ES-I3 (cell line): ENCODE measurements around the gene NET1.

Source experiments
- H3K36me3 ChIP-seq: 2 replicates; pipeline ENCODE4 v1.6.1; 2013; ENCODE audit warnings: mild to moderate bottlenecking, low read length, control low read depth, moderate library complexity; ENCODE audit not compliant: insufficient read depth
- H3K4me1 ChIP-seq: 2 replicates; pipeline ENCODE4 v1.6.1; 2013; ENCODE audit warnings: mild to moderate bottlenecking, control low read depth, low read length; ENCODE audit not compliant: insufficient read depth
- H3K9ac ChIP-seq: 2 replicates; pipeline ENCODE4 v1.6.1; 2013; ENCODE audit warnings: low read depth, mild to moderate bottlenecking, low read length, moderate library complexity
- H3K9me3 ChIP-seq: 2 replicates; pipeline ENCODE4 v1.6.1; 2013; ENCODE audit warnings: mild to moderate bottlenecking, low read length, moderate library complexity; ENCODE audit not compliant: control insufficient read depth, insufficient read depth

NET1 gene

DNA sequence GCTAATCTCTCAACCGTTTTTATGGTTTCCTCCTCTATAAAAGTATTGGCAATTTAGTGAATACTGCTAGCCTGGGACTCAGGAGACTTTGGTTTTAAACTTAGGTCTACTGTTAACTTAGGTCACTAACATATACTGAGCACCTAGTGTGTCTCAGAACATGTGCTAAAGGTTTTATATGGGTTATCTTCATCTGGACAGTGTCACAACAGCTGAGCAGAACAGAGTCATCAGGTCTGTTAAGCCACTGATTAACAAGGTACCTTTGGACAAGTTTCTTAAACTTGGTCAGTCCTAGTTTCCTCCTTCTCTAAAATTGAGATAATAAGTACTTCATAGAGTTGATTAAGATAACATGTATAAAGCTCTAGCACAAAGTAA lies 30.6 kb downstream of the NET1 start:
- no peak overlapping the region for H3K9ac ChIP-seq
- H3K9me3 ChIP-seq, result no peaks in the 10 kb centered on the region
- H3K4me1 ChIP-seq, result 0 out of 2 replicates have a peak, but pooled peaks cover 3% of the 10 kb centered on the region
- H3K36me3 ChIP-seq, result no peaks in the 10 kb centered on the region; the same call in 1 of the 2 replicates

DNA sequence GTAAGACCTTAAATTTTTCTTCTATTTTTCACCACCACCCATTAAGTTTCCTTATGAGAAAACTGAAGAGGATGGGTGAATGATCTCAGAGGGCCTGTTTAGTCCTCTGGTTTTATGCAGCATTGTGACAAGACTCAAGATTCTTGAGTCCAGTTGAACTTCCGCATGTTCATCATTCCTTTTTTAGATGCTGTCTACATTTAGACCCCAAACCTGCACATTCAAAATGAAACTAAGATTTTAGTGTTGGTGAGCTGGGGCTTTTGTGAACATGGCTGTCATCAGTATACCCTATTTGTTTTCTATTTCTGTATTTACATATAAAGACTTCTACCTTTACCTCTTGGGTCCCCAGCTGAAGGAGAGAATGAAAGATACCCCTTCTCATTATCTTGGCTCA lies 31.1 kb downstream of the NET1 start:
- no peak overlapping the region for H3K9ac ChIP-seq
- H3K9me3 ChIP-seq, result no peaks in the 10 kb centered on the region
- H3K4me1 ChIP-seq, result 0 out of 2 replicates have a peak, but pooled peaks cover 3% of the 10 kb centered on the region
- no peaks in the 10 kb centered on the region; the same call in 1 of the 2 replicates for H3K36me3 ChIP-seq

DNA sequence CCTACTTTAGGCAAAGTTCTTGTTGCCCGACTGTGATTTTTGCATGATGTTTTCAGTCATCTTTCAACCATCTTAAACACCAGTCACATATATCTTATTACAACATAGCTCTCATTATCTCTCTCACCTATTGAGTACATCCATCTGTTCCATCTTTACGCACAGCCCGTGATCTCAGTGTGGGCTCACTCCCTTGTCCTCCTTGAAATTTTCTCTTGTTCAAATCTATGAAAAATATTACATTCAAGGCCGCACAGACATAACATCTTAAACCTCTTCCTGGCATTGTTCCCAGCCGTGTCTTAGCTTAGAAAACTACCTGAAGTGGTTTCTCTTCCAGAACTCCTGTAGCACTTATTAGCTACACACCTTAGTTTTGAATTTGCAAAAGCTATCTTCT lies 32.6 kb downstream of the NET1 start:
- Histone ChIP-seq H3K36me3 (no peaks in the 10 kb centered on the region; the same call in 1 of the 2 replicates), H3K4me1 (peaks cover 7% of the 10 kb centered on the region; the same call in 1 of the 2 replicates), H3K9me3 (no peaks in the 10 kb centered on the region), H3K9ac (no peak overlapping the region)

DNA sequence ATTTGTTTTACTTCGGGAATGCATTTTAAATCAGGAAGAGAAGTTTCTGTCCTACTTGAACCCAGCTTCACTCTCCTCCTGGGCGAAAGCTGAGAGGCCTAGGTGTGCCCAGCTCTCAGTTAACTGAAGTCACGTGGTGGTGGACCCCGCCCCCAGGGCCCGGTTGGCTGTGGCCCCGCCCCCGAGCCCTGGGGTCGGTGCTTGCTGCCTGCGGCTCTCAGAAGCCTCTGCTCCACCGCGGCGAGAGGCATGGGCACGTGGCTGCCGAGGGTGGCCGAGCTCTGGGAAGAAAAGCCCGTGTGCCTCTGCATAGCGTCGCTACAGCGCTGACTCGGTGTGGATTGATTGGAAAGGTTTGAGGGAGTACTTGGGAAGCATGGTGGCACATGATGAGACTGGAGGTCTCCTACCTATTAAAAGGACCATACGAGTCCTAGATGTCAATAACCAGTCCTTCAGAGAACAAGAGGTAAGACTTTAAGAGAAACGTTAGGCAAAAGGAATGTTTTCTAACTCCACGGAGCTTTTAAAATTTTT lies 34.1 kb downstream of the NET1 start:
- Histone ChIP-seq H3K36me3 (no peaks in the 10 kb centered on the region; the same call in 1 of the 2 replicates), H3K4me1 (peaks cover 7% of the 10 kb centered on the region; the same call in 1 of the 2 replicates), H3K9me3 (no peaks in the 10 kb centered on the region), H3K9ac (peak overlapping the region; percentile 59)

DNA sequence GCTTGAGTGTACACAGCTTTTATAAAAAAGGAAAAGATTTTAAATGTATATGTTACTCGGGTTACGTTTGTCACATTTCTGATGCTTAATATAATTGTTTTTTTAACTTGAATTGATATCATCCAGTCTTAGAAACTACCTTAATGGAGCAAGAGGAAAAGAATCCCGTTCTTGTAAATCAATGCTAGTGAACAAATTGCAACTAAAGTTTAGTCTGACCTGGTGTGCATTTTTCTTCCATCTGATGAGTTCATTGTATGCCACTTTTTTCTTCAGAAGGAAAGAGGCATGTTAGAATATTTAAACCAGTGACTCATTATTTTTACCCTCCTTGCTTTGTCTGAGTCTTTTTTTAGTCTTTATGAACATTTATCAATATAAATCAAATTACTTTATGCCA lies 34.7 kb downstream of the NET1 start:
- no peaks in the 10 kb centered on the region for H3K9me3 ChIP-seq
- peaks cover 7% of the 10 kb centered on the region; the same call in 1 of the 2 replicates for H3K4me1 ChIP-seq
- H3K36me3 ChIP-seq, result no peaks in the 10 kb centered on the region; the same call in 1 of the 2 replicates
- H3K9ac ChIP-seq, result peak overlapping the region; percentile 59

DNA sequence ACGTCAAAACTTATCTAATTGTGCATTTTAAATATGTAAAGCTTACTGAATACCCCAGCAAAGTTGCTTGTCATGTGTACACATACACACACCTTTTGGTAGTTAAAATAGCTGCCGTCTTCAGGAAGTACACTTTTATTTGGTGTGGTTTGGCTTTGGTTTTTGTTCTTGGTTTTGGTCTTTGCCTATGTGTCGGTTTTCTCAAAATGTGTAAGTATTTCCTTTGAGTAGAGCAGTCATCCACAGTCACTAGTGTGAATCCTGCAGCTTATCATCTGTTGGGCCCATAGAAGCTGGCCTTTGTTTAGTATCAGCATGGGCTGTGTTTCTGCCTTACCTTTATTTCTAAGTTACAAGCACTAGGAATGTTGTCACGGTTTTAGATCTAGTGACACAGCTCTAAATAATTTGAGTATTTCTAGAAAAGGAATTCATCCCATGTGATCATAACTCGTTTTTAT lies 35.3 kb downstream of the NET1 start:
- H3K9ac ChIP-seq, result peak overlapping the region; percentile 59

DNA sequence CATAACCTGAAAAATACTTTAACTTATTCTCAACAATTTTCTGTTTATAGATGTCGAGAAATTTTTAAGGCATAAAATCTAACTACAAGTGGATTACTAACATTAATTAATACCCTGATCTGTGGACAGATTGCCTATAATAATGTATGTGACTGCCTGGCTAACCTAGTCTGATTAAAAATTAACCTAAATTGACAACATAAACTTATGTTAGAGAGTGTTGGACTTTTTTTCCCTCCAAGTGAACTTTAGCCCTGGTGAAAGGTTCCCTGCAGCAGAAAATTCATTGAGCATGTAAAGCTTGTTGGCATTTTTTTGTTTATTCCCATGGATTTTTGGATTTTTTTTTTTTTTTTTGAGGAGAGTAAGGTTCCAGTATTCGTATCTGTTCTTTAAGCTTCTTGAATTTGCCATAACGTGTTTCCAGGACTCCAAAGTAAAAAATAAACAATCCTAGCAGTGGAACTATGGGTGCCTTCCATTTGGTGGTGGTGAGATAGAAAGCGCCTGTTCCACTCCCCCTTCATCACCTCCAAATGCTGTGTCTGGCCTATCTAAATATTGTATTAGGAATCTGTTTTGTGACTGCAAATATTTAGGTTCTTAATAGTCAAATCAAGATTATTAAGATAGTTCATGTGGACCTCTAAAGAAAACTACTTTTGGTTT lies 36.1 kb downstream of the NET1 start:
- Histone ChIP-seq H3K36me3 (peaks cover 8% of the 10 kb centered on the region), H3K9ac (peak overlapping the region; percentile 59), H3K4me1 (peaks cover 7% of the 10 kb centered on the region; the same call in 1 of the 2 replicates), H3K9me3 (no peaks in the 10 kb centered on the region)

More for the DNA sequence above, 35.3 kb downstream of the NET1 start:
- H3K4me1 ChIP-seq, result peaks cover 7% of the 10 kb centered on the region; the same call in 1 of the 2 replicates
- no peaks in the 10 kb centered on the region for H3K9me3 ChIP-seq
- H3K36me3 ChIP-seq, result peaks cover 4% of the 10 kb centered on the region; the same call in 1 of the 2 replicates

DNA sequence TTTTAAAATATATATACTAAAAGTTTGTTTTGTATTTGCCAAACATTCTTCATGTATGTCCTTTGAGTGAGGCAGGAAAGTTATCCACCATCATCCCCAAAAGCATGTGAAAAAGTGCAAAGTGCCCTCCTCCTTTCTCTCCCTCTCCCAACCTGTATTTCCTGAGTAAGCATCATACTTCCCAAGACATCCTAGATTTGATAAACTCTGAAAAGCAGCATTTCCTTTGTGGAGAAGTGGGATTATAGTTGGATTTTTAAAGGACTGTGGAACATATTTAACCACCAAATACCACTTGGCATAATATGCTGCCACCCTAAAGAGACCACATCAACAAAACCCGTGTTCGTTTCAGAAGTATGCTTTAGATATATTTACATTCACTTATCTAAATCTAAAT lies 36.9 kb downstream of the NET1 start:
- Histone ChIP-seq H3K36me3 (peaks cover 16% of the 10 kb centered on the region), H3K9ac (no peak overlapping the region; the same call in 1 of the 2 replicates), H3K4me1 (peaks cover 7% of the 10 kb centered on the region; the same call in 1 of the 2 replicates), H3K9me3 (no peaks in the 10 kb centered on the region)

DNA sequence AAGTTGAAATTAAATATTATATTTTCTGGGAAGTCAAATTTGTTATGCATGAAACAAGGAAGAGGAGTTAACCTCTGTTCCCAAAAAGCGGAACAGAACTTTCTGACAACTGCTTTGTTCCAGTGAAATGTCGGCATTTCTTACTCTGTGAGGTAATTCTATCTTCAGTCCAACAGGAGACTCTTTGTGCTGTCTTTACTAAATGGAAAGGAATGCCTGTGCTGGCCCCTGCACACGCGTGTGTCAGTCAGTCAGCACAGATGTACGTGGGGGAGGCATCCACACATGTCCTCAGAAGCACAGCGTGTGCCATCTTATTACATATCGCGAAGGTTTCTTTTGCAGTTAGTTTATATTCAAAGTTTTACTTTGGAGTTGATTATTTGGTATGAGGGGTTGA lies 37.5 kb downstream of the NET1 start:
- Histone ChIP-seq H3K36me3 (peaks cover 21% of the 10 kb centered on the region), H3K9ac (no peak overlapping the region), H3K4me1 (peaks cover 7% of the 10 kb centered on the region; the same call in 1 of the 2 replicates), H3K9me3 (no peaks in the 10 kb centered on the region)

DNA sequence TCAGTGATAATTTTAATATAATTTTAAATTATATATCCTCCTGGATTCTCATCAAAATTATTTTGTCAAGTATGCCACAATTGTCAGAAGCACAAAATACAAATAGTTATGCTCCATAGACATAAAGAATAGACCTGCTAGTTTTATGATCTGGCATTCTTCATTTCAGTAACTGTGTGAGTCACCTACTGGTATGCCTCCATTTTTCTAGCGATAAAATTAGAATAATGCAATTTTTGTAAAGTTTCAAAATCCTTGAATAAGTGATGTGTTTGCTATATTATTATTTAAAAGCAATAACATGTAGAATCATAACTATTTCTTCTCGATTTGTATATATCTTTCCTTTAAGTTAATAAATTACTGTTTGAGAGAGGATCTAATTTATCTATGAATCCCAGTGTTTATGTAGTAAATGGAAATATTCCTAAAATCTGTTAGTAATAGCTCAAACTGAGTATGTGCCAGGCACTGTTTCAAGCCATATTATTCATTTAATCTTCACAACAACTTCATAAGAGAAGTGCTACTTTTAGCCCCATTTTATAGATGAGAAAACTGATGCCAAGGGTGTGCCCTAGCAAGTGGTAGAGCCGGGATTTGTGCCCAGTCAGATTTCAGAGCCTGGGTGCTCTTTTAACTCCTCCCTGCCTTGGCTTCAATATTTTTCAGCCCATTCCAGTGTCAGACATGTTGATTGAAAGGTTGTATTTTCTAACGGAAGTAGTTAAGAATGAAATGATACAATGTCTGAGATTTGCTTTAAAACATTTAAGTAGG lies 38.4 kb downstream of the NET1 start:
- Histone ChIP-seq H3K9me3 (no peaks in the 10 kb centered on the region), H3K36me3 (peaks cover 26% of the 10 kb centered on the region), H3K9ac (no peak overlapping the region), H3K4me1 (peaks cover 7% of the 10 kb centered on the region; the same call in 1 of the 2 replicates)

DNA sequence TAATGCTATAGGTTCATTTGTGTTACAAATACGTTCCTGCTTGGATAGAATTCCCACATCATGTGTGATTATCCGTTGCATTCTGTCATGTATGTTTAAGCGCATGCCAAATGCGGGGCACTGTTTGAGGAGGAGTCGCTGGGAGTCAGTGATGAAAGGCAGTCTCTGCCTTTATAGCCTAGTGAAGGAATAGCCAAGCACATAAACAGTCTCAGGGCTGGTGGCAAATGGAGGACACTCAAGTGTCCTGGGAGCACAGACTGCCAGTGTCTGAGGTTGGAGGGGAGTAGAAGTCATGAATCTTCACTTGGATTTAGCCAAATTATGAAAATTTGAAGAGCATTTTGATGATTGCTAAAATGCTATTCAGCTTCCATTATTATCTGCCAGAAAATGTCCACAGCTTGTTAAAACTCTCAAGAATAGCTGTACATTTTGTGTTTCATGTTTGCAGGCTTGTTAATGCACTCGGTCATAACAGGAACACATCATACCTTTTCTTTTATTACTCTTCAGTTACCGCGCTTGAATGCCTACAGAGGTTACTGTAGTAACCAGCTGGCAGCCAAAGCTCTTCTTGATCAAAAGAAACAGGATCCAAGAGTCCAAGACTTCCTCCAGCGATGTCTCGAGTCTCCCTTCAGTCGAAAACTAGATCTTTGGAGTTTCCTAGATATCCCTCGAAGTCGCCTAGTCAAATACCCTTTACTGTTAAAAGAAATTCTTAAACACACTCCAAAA lies 41.6 kb downstream of the NET1 start:
- Histone ChIP-seq H3K36me3 (peaks cover 37% of the 10 kb centered on the region), H3K4me1 (peaks cover 4% of the 10 kb centered on the region; the same call in 1 of the 2 replicates), H3K9ac (no peak overlapping the region), H3K9me3 (no peaks in the 10 kb centered on the region)

DNA sequence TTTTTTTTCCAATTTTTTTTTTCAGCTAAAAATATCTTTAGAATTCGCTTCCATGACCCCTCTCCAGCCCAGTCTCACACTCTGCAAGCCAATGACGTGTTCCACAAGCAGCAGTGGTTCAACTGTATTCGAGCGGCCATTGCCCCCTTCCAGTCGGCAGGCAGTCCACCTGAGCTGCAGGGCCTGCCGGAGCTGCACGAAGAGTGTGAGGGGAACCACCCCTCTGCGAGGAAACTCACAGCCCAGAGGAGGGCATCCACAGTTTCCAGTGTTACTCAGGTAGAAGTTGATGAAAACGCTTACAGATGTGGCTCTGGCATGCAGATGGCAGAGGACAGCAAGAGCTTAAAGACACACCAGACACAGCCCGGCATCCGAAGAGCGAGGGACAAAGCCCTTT lies 44.2 kb downstream of the NET1 start:
- Histone ChIP-seq H3K9me3 (no peaks in the 10 kb centered on the region; the same call in 1 of the 2 replicates), H3K9ac (no peak overlapping the region), H3K36me3 (peaks cover 47% of the 10 kb centered on the region), H3K4me1 (no peaks in the 10 kb centered on the region)

DNA sequence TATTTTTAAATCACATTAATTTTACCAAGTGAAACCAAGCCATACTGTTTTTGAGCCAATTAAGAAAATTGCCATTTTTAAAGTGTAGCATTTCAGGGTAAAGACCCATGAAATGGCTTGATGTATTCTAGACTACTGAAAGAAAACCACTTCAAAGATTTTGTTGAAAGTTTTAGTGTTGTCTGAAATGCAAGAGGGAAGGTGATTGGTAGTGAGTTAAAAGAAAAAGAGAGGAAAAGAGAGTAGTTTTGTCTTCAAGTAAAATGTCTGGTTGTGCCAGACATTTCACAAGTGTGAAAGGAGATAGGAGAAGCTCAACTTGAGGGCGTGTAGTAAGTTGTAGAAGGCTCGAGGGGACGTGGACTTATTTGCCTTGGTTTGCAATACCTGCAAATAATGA lies 45.4 kb downstream of the NET1 start:
- Histone ChIP-seq H3K9ac (no peak overlapping the region), H3K36me3 (peaks cover 43% of the 10 kb centered on the region), H3K4me1 (0 out of 2 replicates have a peak, but pooled peaks cover 5% of the 10 kb centered on the region), H3K9me3 (no peaks in the 10 kb centered on the region; the same call in none of the 2 replicates)

DNA sequence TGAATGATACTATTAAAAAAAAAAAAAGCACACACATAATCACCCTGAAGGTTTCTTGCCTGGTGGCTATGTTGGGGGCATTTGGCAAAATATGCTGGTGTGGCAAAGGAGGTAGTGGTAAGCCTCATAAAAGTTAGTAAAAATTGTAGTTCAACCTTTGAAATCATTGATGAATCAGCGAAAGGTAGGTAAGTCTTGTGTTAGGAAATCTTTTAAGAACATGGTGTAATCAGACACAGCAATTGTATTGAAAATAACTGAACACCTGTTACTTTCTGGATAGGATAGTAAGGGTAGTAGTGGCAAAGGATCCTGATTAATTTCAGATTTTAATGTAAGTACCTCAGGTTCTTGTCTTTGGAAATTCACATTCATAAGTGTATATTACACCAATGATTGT lies 46.1 kb downstream of the NET1 start:
- peaks cover 40% of the 10 kb centered on the region for H3K36me3 ChIP-seq
- no peak overlapping the region for H3K9ac ChIP-seq
- H3K4me1 ChIP-seq, result 0 out of 2 replicates have a peak, but pooled peaks cover 5% of the 10 kb centered on the region
- H3K9me3 ChIP-seq, result peaks cover 2% of the 10 kb centered on the region
